Calu3 (cell line): ENCODE data around the gene RNF187. TPM values are rescaled to one million over a fixed set of nuclear protein-coding genes. Genes with fewer than 3 reads are reported as not detected.

Experiments
- BruUV-seq: library from RNA; stranded (reverse); fragments of 400-500 nt; replicated peaks from 2 replicates; lab custom pipeline; 2021; lab: Mats Ljungman, UMichigan
- CTCF ChIA-PET: fragments of 300-600 bp; sonication (Branson Sonifier 250); formaldehyde crosslinking; loops from one replicate; lab custom pipeline; 2022; ENCODE audit warnings: antibody characterized with exemption; lab: Charles Lee
- DNase-seq: peaks from one replicate; pipeline ENCODE4 v3.0.0; 2022
- H3K27ac Mint-ChIP-seq: one replicate; pipeline ENCODE4 v1.8.0; 2022; ENCODE audit warnings: mixed read lengths; ENCODE audit not compliant: unreplicated experiment
- H3K27me3 Mint-ChIP-seq: one replicate; pipeline ENCODE4 v1.8.0; 2022; ENCODE audit warnings: mixed read lengths; ENCODE audit not compliant: unreplicated experiment
- H3K36me3 Mint-ChIP-seq: one replicate; pipeline ENCODE4 v1.8.0; 2022; ENCODE audit warnings: mild to moderate bottlenecking, moderate library complexity, mixed read lengths; ENCODE audit not compliant: insufficient read depth, unreplicated experiment
- H3K4me1 Mint-ChIP-seq: one replicate; pipeline ENCODE4 v1.8.0; 2022; ENCODE audit warnings: mild to moderate bottlenecking, low read depth, mixed read lengths; ENCODE audit not compliant: unreplicated experiment
- H3K4me3 Mint-ChIP-seq: one replicate; pipeline ENCODE4 v1.8.0; 2022; ENCODE audit warnings: mild to moderate bottlenecking, low read depth, moderate library complexity, mixed read lengths; ENCODE audit not compliant: unreplicated experiment
- H3K9me3 Mint-ChIP-seq: one replicate; pipeline ENCODE4 v1.8.0; 2022; ENCODE audit warnings: low read depth, mixed read lengths; ENCODE audit not compliant: unreplicated experiment
- intact Hi-C: fragments of 100-400 bp; cut with micrococcal nuclease; formaldehyde crosslinking; loops from one replicate; pipeline ENCODE4 v1.10.0; 2022; ENCODE audit not compliant: unreplicated experiment
- total RNA-seq: library from RNA; stranded (reverse); gene quantifications from 2 replicates; pipeline ENCODE4 v1.2.3, GENCODE V29; 2022
- TF ChIP-seq, protein P1 (sequence below): fragments of 200-600 bp; IDR thresholded peaks from one replicate; pipeline ENCODE4 v1.8.0; 2022; ENCODE audit warnings: antibody characterized with exemption; ENCODE audit not compliant: unreplicated experiment

The RNF187 gene
- total RNA-seq, 1 experiment from 2014 or later: 87.1 TPM

DNA sequence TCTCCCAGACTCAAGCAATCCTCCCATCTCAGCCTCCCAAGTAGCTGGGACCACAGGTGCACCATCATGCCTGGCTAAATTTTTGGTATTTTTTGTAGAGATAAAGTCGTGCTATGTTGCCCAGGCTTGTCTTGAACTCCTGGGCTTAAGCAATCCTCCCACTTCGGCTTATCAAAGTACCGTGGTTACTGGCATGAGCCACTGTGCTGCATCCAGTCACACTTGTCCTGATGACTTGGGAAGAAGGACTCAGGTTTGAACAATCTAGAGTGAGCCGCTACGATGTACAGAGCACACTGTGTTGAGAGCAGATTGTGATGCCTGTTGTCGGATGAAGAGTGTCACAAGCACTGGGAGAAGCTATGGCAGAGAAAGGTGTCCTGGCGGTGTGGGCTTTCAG is 27.2 kb downstream of the RNF187 start:
- no peak for DNase-seq
- CTCF ChIA-PET: interaction anchor here (1.3 kb wide), 1 partner anchor 383 kb away, joined by 3 read pairs; no protein-coding TSS in a partner anchor
- Mint-ChIP-seq H3K27ac (no peak overlapping the region), H3K9me3 (no peaks in the 10 kb centered on the region), H3K27me3 (peaks cover 81% of the 10 kb centered on the region), H3K4me3 (no peak overlapping the region), H3K36me3 (no peaks in the 10 kb centered on the region), H3K4me1 (no peaks in the 10 kb centered on the region)
- TF ChIP-seq, protein P1, sequence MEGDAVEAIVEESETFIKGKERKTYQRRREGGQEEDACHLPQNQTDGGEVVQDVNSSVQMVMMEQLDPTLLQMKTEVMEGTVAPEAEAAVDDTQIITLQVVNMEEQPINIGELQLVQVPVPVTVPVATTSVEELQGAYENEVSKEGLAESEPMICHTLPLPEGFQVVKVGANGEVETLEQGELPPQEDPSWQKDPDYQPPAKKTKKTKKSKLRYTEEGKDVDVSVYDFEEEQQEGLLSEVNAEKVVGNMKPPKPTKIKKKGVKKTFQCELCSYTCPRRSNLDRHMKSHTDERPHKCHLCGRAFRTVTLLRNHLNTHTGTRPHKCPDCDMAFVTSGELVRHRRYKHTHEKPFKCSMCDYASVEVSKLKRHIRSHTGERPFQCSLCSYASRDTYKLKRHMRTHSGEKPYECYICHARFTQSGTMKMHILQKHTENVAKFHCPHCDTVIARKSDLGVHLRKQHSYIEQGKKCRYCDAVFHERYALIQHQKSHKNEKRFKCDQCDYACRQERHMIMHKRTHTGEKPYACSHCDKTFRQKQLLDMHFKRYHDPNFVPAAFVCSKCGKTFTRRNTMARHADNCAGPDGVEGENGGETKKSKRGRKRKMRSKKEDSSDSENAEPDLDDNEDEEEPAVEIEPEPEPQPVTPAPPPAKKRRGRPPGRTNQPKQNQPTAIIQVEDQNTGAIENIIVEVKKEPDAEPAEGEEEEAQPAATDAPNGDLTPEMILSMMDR: no peak
- BruUV-seq: no TSS peak
- intact Hi-C loops: loop anchor here (2.0 kb wide), 1 partner anchor 384 kb away; no protein-coding TSS in a partner anchor

DNA sequence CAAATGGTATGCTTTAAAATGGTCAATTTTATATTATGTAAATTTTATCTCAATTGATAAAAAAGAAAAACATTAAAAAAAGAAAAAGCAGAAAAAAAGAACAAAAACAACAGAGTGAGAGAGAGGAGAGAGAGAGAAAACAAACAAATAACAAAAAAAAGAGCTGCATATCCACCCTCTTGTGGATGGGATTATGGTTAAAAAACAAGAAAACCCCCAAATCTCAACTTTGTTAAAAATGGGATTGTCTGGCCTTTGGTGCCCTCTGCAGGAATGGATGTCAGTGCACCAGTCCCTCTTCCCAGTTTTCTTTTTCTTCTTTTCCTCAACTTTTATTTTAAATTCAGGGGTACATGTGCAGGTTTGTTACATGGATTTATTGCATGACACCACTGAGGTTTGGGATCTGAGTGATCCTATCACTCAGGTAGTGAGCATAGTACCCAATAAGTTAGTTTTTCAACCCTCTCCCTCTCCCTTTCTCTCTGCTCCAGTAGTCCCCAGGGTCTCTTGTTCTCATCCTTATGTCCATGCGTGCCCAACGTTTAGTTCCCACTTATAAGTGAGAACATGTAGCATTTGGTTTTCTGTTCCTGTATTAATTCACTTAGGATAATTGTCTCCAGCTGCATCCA is 28.1 kb downstream of the RNF187 start:
- H3K4me3 Mint-ChIP-seq: no peak overlapping the region
- DNase-seq: peak; percentile 53
- H3K9me3 Mint-ChIP-seq: no peaks in the 10 kb centered on the region
- H3K27me3 Mint-ChIP-seq: peaks cover 81% of the 10 kb centered on the region
- intact Hi-C loops: loop anchor here (2.0 to 5.0 kb wide), 3 partner anchors 385 to 1033 kb away; no protein-coding TSS in a partner anchor
- H3K27ac Mint-ChIP-seq: no peak overlapping the region
- BruUV-seq: no TSS peak
- TF ChIP-seq, protein P1: peak; percentile 75
- CTCF ChIA-PET: interaction anchor here (1.3 kb wide), 1 partner anchor 384 kb away, joined by 3 read pairs; no protein-coding TSS in a partner anchor
- H3K36me3 Mint-ChIP-seq: no peaks in the 10 kb centered on the region
- H3K4me1 Mint-ChIP-seq: no peaks in the 10 kb centered on the region

DNA sequence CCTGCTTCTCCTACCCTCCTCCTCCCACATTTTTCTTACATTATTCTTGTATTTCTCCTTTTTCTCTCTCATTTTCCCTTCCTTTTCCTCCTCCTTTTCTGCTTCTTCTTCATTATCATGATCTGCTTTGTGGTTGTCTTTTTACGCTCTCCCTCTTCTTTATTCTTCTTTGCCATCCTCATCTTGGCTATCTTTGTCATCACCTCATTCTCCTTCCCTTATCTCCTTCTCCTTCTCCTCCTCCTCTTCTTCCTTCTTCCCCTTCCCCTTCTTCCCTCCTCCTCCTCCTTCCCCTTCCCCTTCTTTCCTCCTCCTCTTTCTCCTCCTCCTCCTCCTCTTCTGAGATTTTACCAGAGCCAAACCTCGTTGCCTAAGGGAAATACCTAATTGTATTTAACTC is 30.5 kb downstream of the RNF187 start:
- peaks cover 61% of the 10 kb centered on the region for H3K27me3 Mint-ChIP-seq
- DNase-seq: no peak
- CTCF ChIA-PET: no interaction called here
- TF ChIP-seq, protein P1: no peak
- H3K9me3 Mint-ChIP-seq: no peaks in the 10 kb centered on the region
- no peaks in the 10 kb centered on the region for H3K4me1 Mint-ChIP-seq
- intact Hi-C loops: loop anchor here (5.0 kb wide), 2 partner anchors 520 to 1035 kb away; no protein-coding TSS in a partner anchor
- no peaks in the 10 kb centered on the region for H3K36me3 Mint-ChIP-seq
- no TSS peak for BruUV-seq
- no peak overlapping the region for H3K27ac Mint-ChIP-seq
- no peak overlapping the region for H3K4me3 Mint-ChIP-seq

DNA sequence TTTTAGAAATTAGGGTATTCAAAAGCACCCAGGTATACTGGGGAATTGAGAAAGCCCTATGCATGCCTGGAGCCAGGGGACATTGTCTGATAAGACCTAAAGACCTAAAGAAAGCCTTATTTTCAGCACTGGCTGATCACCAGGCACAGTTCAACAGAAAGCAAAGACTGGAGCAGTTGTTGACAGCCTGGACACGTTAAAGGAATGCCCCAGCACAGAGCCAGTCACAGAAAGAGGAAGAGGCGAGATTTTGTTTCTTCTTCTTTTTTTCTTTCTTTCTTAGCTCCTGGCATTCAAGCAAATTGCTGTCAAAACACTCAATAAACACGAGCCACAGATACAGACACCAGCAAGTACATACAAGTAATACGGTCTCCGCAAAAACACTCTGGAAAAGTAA is 40.4 kb downstream of the RNF187 start:
- intact Hi-C loops: no loop called here
- H3K4me3 Mint-ChIP-seq: no peak overlapping the region
- BruUV-seq: no TSS peak
- no peaks in the 10 kb centered on the region for H3K36me3 Mint-ChIP-seq
- peaks cover 7% of the 10 kb centered on the region for H3K9me3 Mint-ChIP-seq
- H3K27ac Mint-ChIP-seq: no peak overlapping the region
- no peaks in the 10 kb centered on the region for H3K4me1 Mint-ChIP-seq
- peaks cover 33% of the 10 kb centered on the region for H3K27me3 Mint-ChIP-seq
- CTCF ChIA-PET: no interaction called here
- TF ChIP-seq, protein P1: no peak
- DNase-seq: no peak
